Dedifferentiated amniotic fluid mesenchymal stem cell (primary cell): ENCODE measurements around the gene KLHL30.

Source experiments
- DNase-seq: peaks from one replicate; pipeline ENCODE4 v3.0.0-alpha.2; 2016; ENCODE audit errors: extremely low spot score

Gene KLHL30

DNA sequence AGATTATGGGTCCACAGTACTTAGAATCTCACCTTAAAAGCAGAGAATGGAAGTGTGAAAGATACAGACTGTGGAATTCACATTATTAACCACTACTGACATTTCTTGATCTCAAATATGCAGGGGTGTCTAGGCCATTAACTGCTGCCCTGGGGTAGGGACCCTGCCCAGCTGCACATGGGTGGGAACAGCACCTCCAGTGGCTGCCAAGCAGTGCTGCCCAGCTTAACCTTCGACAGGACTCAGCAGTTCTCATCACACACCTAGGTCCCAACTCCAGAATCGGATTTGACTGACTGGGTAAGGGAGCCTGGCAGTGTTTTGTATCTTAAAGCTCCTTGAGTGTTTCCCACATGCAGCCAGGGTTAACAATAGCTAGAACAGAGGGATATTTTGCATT lies 35.2 kb downstream of the KLHL30 start:
- DNase-seq = no peak

DNA sequence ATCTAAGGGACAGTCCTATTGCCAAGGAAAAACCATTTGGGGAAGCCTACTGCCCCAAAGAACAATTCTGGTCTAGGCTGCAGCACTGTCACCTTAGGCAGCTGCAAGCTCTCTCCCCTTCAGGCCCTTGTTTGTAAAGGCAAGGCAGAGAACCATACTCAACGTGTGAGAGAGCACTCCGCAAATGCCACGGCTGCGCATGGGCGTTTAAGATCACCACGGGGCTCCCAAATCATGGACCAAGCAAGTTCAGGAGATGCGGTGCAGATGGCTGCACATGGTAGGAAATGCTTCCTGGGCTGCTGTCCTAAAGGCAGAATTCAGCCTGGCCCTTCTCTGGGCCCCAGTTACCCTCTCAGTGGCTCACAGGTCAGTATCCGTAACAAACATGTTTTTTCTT lies 35.8 kb downstream of the KLHL30 start:
- DNase-seq = no peak

DNA sequence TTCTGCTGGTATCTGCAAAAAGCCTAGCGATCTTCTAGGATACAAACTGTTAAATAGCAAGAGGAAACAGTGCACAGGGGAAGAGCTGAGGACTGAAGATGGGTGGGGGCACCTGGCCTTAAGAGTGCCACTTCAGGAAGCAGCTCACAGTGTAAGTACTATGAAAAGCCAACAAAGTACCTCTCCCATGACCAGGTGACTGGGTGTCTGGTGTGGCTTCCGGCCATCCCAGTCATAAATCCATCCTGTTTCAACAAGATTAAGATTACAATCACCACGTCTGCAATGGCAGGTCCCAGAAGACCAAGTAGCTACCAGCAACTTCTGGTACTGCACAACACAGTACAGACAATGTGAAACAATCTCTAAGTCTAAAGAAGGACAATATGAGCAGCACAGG lies 36.2 kb downstream of the KLHL30 start:
- no peak for DNase-seq

DNA sequence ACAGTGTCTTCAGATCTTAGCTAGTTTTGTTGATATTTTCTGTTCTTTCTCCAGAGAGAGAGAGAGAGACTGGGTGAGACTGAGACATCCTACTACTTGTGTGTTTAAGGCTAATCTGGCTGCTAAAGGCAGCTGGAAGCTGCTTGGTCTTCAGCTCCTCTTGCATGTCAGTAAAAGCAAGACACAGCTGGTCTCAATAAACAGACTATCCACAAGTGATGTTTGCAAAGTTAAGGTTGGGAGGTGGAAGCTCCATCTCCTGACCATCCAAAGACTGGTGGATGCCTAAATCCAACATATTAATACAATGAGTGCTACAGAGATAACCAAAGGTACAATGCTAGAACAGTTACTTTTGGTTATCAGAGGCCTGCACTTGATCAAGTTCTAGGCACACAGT lies 38.1 kb downstream of the KLHL30 start:
- peak; percentile 46 for DNase-seq

GRCh38 chr2:238180554-238180953 lies 42.1 kb downstream of the KLHL30 start:
- no peak for DNase-seq

- DNase-seq = no peak
Observed at GRCh38 chr2:238182362-238182761, 43.9 kb downstream of the KLHL30 start.

GRCh38 chr2:238183821-238184220 lies 45.4 kb downstream of the KLHL30 start:
- no peak for DNase-seq

DNA sequence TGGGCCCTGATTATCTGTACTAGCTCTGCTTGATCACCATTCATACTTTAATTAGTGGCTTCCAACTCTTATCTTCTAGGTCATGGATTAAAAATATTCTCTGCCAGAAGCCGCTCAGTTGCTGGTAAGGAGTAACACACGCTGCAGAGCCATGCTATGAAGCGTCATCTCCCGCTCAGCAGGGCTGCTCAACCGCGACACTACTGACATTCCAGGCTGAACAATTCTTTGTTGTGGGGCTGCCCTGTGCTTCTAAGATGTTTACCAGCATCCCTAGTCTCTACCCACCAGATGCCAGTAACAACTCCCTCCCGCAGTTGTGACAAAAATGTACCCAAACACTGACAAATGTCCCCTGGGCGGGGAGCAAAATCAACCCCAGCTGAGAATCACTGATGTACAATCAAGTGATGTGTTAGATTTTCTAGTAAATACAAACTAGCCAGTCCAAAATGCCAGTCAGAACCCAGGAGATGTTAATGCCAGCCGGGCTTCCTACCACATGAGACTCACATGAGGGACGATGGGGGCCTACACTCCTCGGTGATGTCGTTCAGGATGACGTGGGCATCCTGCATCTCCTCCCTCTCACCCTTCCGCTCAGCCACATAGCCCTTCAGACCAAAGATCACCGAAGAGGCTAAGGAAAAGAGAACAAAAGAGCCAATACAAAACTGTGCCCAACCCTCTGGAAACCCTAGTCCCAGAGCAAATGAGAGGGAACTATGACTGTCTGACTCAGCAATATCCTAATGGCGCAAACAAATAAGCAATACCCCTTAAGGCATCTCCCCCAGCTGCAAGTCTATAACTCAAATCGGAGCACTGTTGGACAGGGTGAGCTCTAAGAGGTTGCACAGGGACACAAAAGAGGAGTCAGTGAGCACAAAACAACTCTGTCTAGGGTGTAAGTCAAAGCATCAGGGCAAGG lies 49.4 kb downstream of the KLHL30 start:
- no peak for DNase-seq

- DNase-seq = no peak
Observed at GRCh38 chr2:238190445-238190844, 52.0 kb downstream of the KLHL30 start.
